Gastrocnemius medialis (tissue), 4 donors: ENCODE measurements around the gene ITPKB. TPM values are rescaled to one million over a fixed set of nuclear protein-coding genes. Genes with fewer than 3 reads are reported as not detected.
A peak's percentile ranks its signal among the peaks of the same experiment; 100 is the strongest.

Experiments
- ATAC-seq, 2 donors: fragments of 150-250 bp; one replicate each; pipeline ENCODE4 v1.9.1; 2016
- DNase-seq, 2 donors: peaks; one replicate each; pipeline ENCODE4 v3.0.0-alpha.2; 2019
- H3K27ac ChIP-seq, 4 donors: fragments of 200-600 bp; sonication (generic); 1 replicate in 1 of 4; 2 replicates in 3 of 4; pipeline ENCODE4 v1.5.1; 2016 to 2018; ENCODE audit warnings: mild to moderate bottlenecking in 2 of 4, moderate library complexity in 1 of 4
- H3K27me3 ChIP-seq, 3 donors: fragments of 200-600 bp; sonication (generic) in 2 of 3; 1 replicate in 1 of 3; 2 replicates in 2 of 3; pipeline versions ENCODE4 v1.5.1 to v1.6.0; 2016 to 2019; ENCODE audit warnings: mild to moderate bottlenecking in 1 of 3, moderate library complexity in 1 of 3
- H3K36me3 ChIP-seq, 2 donors: fragments of 200-600 bp; sonication (generic) in 1 of 2; one replicate each; pipeline ENCODE4 v1.5.1; 2017 to 2018
- H3K4me1 ChIP-seq, 2 donors: fragments of 200-600 bp; sonication (generic) in 1 of 2; one replicate each; pipeline ENCODE4 v1.5.1; 2016 to 2017; ENCODE audit warnings: mild to moderate bottlenecking in 2 of 2
- H3K4me3 ChIP-seq, 4 donors: fragments of 200-600 bp; sonication (generic) in 3 of 4; 1 replicate in 1 of 4; 2 replicates in 3 of 4; pipeline ENCODE4 v1.5.1; 2016 to 2019; ENCODE audit warnings: mild to moderate bottlenecking in 2 of 4
- H3K9me3 ChIP-seq, 3 donors: fragments of 200-600 bp; sonication (generic) in 2 of 3; 1 replicate in 1 of 3; 2 replicates in 2 of 3; pipeline ENCODE4 v1.5.1; 2016 to 2019
- CTCF ChIP-seq, 5 experiments: fragments of 450-650 bp in 3 of 5; fragments of 200-600 bp in 2 of 5; sonication (generic) in 2 of 5; IDR thresholded peaks in 4 of 5; conservative IDR thresholded peaks in 1 of 5; 1 replicate in 4 of 5; 2 replicates in 1 of 5; pipeline ENCODE4 v1.5.1; 2016 to 2019; ENCODE audit warnings: antibody characterized with exemption in 5 of 5, mild to moderate bottlenecking in 3 of 5, moderate library complexity in 3 of 5
- POLR2A ChIP-seq, 2 donors: fragments of 450-650 bp; IDR thresholded peaks; one replicate each; pipeline ENCODE4 v1.6.1; 2017; ENCODE audit warnings: antibody characterized with exemption in 2 of 2, mild to moderate bottlenecking in 2 of 2, moderate library complexity in 2 of 2
- in situ Hi-C, 4 donors: fragments of 200-750 bp; cut with MboI; loops; one replicate each; pipeline versions ENCODE4 v1.15.0 to v1.8.0; 2017; ENCODE audit warnings: low sequenced_read_pairs in 4 of 4
- intact Hi-C: fragments of 100-400 bp; cut with DNase I; formaldehyde crosslinking; loops from one replicate; pipeline ENCODE4 v1.15.1; 2023; ENCODE audit warnings: low total_unique reads
- total RNA-seq, 4 donors: library from RNA; depleted of rRNA; stranded (reverse); fragments of >200 nt; gene quantifications; one replicate each; pipeline versions ENCODE4 v1.1.0 to v1.2.3, GENCODE V29; 2016

The ITPKB gene
- total RNA-seq, 4 donors from 2014 or later, result 7.1 to 13.9 (median 7.8) TPM

GRCh38 chr1:226779561-226779960 lies 40.5 kb upstream of the ITPKB start:
- Histone ChIP-seq H3K36me3 (no peaks in the 10 kb centered on the region), H3K27ac (no peak overlapping the region), H3K27me3 (no peaks in the 10 kb centered on the region), H3K4me3 (no peak overlapping the region), H3K9me3 (no peaks in the 10 kb centered on the region), H3K4me1 (no peaks in the 10 kb centered on the region)
- in situ Hi-C loops (no loop called here), intact Hi-C loops (no loop called here)
- ATAC-seq (no peak), DNase-seq (no peak)
- TF ChIP-seq CTCF (IDR thresholded peaks at IDR 0.05 in 4 of 5, conservative IDR thresholded peaks at IDR 0.05 in 1 of 5) (no peak), POLR2A (IDR thresholded peaks at IDR 0.05) (no peak)

DNA sequence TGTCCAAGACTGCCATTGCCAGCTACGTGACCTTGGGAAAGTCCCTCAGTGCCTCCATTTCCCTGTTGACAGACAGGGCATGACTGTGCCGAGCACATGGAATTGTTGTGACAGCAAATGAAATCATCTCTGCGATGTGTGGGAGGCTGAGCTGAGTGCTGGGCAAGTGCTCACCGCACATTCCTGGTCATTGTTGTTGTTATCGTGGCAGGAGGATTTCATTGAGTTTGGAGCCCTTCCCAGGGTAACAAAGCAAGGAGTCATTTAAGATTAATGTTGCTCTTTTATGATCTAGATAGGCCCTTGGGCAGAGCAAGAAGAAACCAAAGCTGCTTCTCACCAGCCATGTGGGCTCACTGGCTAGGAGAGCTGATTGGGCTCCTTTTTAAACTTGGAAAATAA lies 39.6 kb upstream of the ITPKB start:
- no peak overlapping the region for H3K4me3 ChIP-seq
- no peaks in the 10 kb centered on the region for H3K4me1 ChIP-seq
- intact Hi-C loops, result no loop called here
- ATAC-seq (peak in 1 of 2 donors; percentile 52), DNase-seq (no peak)
- in situ Hi-C loops, result no loop called here
- TF ChIP-seq CTCF (IDR thresholded peaks at IDR 0.05 in 4 of 5, conservative IDR thresholded peaks at IDR 0.05 in 1 of 5) (no peak), POLR2A (IDR thresholded peaks at IDR 0.05) (no peak)
- no peak overlapping the region for H3K27ac ChIP-seq
- H3K27me3 ChIP-seq, result no peaks in the 10 kb centered on the region
- H3K9me3 ChIP-seq, result no peaks in the 10 kb centered on the region
- no peaks in the 10 kb centered on the region for H3K36me3 ChIP-seq

- Histone ChIP-seq H3K4me1 (no peaks in the 10 kb centered on the region), H3K9me3 (no peaks in the 10 kb centered on the region), H3K27me3 (no peaks in the 10 kb centered on the region), H3K4me3 (no peak overlapping the region), H3K27ac (no peak overlapping the region), H3K36me3 (no peaks in the 10 kb centered on the region)
- in situ Hi-C loops, result no loop called here
- DNase-seq, result no peak
- ATAC-seq, result no peak
- no peak for TF ChIP-seq CTCF (IDR thresholded peaks at IDR 0.05 in 4 of 5, conservative IDR thresholded peaks at IDR 0.05 in 1 of 5)
- no peak for TF ChIP-seq POLR2A (IDR thresholded peaks at IDR 0.05)
- intact Hi-C loops, result no loop called here
These were observed 37.9 kb upstream of the ITPKB start for GRCh38 chr1:226776975-226777374.

- in situ Hi-C loops, result no loop called here
These were observed 37.0 kb upstream of the ITPKB start for GRCh38 chr1:226776066-226776465.

More at GRCh38 chr1:226776066-226776465, 37.0 kb upstream of the ITPKB start:
- TF ChIP-seq POLR2A (IDR thresholded peaks at IDR 0.05), result no peak
- TF ChIP-seq CTCF (IDR thresholded peaks at IDR 0.05 in 4 of 5, conservative IDR thresholded peaks at IDR 0.05 in 1 of 5), result no peak
- H3K36me3 ChIP-seq, result no peaks in the 10 kb centered on the region
- ATAC-seq, result no peak
- H3K27me3 ChIP-seq, result no peaks in the 10 kb centered on the region
- intact Hi-C loops, result no loop called here
- H3K4me3 ChIP-seq, result no peak overlapping the region
- H3K4me1 ChIP-seq, result no peaks in the 10 kb centered on the region
- H3K27ac ChIP-seq, result no peak overlapping the region
- H3K9me3 ChIP-seq, result no peaks in the 10 kb centered on the region
- no peak for DNase-seq
